Fibroblast of lung (primary cell): ENCODE results near the gene PPP4R4. TPM values are rescaled to one million over a fixed set of nuclear protein-coding genes. Genes with fewer than 3 reads are reported as not detected.
A peak's percentile ranks its signal among the peaks of the same experiment; 100 is the strongest.

Source experiments
- DNase-seq, 2 donors: peaks; one replicate each; pipeline versions ENCODE4 v3.0.0 to v3.0.0-alpha.2; 2010; ENCODE audit warnings: low read depth in 2 of 2
- H2AFZ ChIP-seq: 2 replicates; pipeline ENCODE4 v1.5.1; 2012; ENCODE audit warnings: low read length, control low read depth, inconsistent platforms
- H3K27ac ChIP-seq: 2 replicates; pipeline ENCODE4 v1.5.1; 2011; ENCODE audit warnings: low read length, control low read depth; ENCODE audit not compliant: insufficient read depth
- H3K27me3 ChIP-seq: 2 replicates; pipeline ENCODE4 v1.5.1; 2011; ENCODE audit warnings: mild to moderate bottlenecking, low read length; ENCODE audit not compliant: control insufficient read depth, insufficient read depth
- H3K36me3 ChIP-seq: 2 replicates; pipeline ENCODE4 v1.5.1; 2011; ENCODE audit warnings: low read length; ENCODE audit not compliant: control insufficient read depth, insufficient read depth
- H3K4me1 ChIP-seq: 2 replicates; pipeline ENCODE4 v1.5.1; 2011; ENCODE audit warnings: low read length; ENCODE audit not compliant: control insufficient read depth, insufficient read depth; ENCODE audit errors: extremely low read depth
- H3K4me2 ChIP-seq: 2 replicates; pipeline ENCODE4 v1.5.1; 2011; ENCODE audit warnings: low read length, control low read depth; ENCODE audit not compliant: insufficient read depth; ENCODE audit errors: extremely low read depth
- H3K4me3 ChIP-seq, 4 experiments: fragments of 200-600 bp in 1 of 4; sonication (generic) in 1 of 4; replicated peaks in 1 of 4; 2 replicates each; pipeline ENCODE4 v1.5.1; 2011 to 2016; ENCODE audit warnings: low read length in 4 of 4, low read depth in 3 of 4, mild to moderate bottlenecking in 3 of 4, control low read depth in 2 of 4, inconsistent platforms in 1 of 4, mixed read lengths in 1 of 4; ENCODE audit not compliant: insufficient read depth in 1 of 4; ENCODE audit errors: control extremely low read depth in 1 of 4
- H3K79me2 ChIP-seq: 2 replicates; pipeline ENCODE4 v1.5.1; 2012; ENCODE audit warnings: mild to moderate bottlenecking, low read length, inconsistent platforms; ENCODE audit not compliant: control insufficient read depth, insufficient read depth
- H3K9ac ChIP-seq: 2 replicates; pipeline ENCODE4 v1.5.1; 2011; ENCODE audit warnings: mild to moderate bottlenecking, low read length, control low read depth; ENCODE audit not compliant: insufficient read depth
- H3K9me3 ChIP-seq: 2 replicates; pipeline ENCODE4 v1.5.1; 2012; ENCODE audit warnings: low read depth, low read length; ENCODE audit not compliant: control insufficient read depth, insufficient read depth
- H4K20me1 ChIP-seq: 2 replicates; pipeline ENCODE4 v1.5.1; 2011; ENCODE audit warnings: low read length; ENCODE audit not compliant: control insufficient read depth, insufficient read depth; ENCODE audit errors: extremely low read depth
- EZH2 ChIP-seq: IDR thresholded peaks from 2 replicates; pipeline ENCODE4 v1.5.1; 2012; ENCODE audit warnings: low read length, control low read depth, mild to moderate bottlenecking; ENCODE audit errors: missing control alignments
- polyA plus RNA-seq, 2 donors: library from polyadenylated mRNA; depleted of rRNA in 1 of 2; stranded (reverse) in 1 of 2; unstranded in 1 of 2; fragments of >200 nt; gene quantifications; 2 replicates each; pipeline ENCODE4 v1.2.1, GENCODE V29; 2011 to 2012; ENCODE audit warnings: missing spikeins in 1 of 2
- total RNA-seq: library from RNA; depleted of rRNA; stranded (reverse); fragments of >200 nt; gene quantifications from 2 replicates; pipeline ENCODE4 v1.2.1, GENCODE V29; 2014
- TF ChIP-seq, protein P1 (sequence below), 2 donors: IDR thresholded peaks in 1 of 2; conservative IDR thresholded peaks in 1 of 2; 1 replicate in 1 of 2; 2 replicates in 1 of 2; pipeline ENCODE4 v1.5.1; 2011 to 2012; ENCODE audit warnings: low read length in 2 of 2, control low read depth in 1 of 2, inconsistent platforms in 1 of 2, low read depth in 1 of 2, mild to moderate bottlenecking in 1 of 2

PPP4R4 gene
- total and polyA plus RNA-seq, 2 donors (not counting 1 experiment from before 2014, with no cell fraction given): 0.35 to 0.99 TPM

DNA sequence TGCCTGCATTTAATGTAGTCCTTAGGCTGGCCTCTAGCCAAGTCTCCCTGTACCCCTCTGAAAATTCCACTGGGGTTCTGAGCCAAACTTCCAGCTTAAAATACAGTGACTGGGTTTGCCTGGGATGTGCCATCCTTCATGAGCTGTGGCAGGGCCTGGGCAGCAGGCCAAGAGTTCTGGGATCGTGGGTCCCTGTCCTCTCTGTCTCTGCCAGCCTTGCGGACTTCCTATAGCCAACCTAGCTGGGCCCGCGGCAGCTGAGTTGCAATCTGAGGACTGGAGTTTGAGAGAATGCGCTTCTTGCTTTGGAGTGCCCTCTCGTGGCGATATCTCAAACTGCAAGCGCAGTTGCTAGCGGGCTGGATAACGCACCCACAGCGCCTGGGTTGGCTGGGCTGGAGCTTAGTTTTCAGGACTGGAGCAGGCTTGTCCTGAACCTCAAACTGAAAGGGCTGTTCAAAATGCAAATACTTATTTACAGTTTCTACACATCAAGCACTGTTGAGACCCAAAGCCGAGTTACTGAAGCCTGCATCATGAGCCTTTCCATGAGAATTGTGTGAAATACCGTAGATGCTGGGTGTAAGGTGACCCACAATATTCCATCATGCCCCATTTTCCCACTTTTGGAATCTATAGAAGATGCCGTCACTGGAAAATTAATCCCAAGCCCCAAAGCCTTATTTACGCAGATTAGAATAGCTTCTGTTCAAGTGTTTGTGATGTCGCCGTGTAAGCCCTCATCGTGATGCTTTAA, 37.4 kb upstream of the PPP4R4 start:
- Histone ChIP-seq H3K4me1 (no peaks in the 10 kb centered on the region), H3K79me2 (no peaks in the 10 kb centered on the region), H4K20me1 (no peaks in the 10 kb centered on the region), H3K9me3 (no peaks in the 10 kb centered on the region), H3K36me3 (no peaks in the 10 kb centered on the region), H3K4me2 (peak overlapping the region; percentile 66), H3K9ac (no peak overlapping the region), H3K27me3 (no peaks in the 10 kb centered on the region), H2AFZ (no peak overlapping the region), H3K4me3 (no peak overlapping the region), H3K27ac (no peak overlapping the region)
- DNase-seq: peak; percentile 62 to 82
- TF ChIP-seq, protein P1, sequence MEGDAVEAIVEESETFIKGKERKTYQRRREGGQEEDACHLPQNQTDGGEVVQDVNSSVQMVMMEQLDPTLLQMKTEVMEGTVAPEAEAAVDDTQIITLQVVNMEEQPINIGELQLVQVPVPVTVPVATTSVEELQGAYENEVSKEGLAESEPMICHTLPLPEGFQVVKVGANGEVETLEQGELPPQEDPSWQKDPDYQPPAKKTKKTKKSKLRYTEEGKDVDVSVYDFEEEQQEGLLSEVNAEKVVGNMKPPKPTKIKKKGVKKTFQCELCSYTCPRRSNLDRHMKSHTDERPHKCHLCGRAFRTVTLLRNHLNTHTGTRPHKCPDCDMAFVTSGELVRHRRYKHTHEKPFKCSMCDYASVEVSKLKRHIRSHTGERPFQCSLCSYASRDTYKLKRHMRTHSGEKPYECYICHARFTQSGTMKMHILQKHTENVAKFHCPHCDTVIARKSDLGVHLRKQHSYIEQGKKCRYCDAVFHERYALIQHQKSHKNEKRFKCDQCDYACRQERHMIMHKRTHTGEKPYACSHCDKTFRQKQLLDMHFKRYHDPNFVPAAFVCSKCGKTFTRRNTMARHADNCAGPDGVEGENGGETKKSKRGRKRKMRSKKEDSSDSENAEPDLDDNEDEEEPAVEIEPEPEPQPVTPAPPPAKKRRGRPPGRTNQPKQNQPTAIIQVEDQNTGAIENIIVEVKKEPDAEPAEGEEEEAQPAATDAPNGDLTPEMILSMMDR (conservative IDR thresholded peaks at IDR 0.05 in 1 of 2, IDR thresholded peaks at IDR 0.05 in 1 of 2; ENCODE audit: low read depth in 1 of 2, low read length in 2 of 2): peak; percentile 98 to 99
- TF ChIP-seq EZH2: no peak

DNA sequence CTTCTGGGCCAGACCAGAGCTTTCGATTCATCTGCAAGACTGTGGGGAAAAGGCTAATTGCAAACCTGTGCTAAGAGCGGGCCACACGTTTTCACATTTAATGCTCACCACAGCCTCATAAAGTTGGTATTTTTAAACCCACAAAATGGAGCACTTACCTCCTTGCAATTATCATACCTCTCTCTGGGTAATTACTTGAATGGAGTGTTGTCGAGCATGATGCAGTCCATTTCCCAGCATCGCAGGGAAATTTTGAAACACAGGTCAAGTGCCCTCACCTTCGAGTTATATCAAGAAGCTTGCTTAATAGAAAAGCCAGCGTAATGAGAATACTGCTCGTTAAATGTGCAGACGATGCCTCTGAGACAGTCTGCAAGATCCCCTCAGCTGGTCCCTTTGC, 35.9 kb upstream of the PPP4R4 start:
- no peaks in the 10 kb centered on the region for H3K79me2 ChIP-seq
- H3K36me3 ChIP-seq: no peaks in the 10 kb centered on the region
- no peaks in the 10 kb centered on the region for H3K4me1 ChIP-seq
- H3K4me2 ChIP-seq: no peak overlapping the region
- TF ChIP-seq EZH2: no peak
- TF ChIP-seq, protein P1 (conservative IDR thresholded peaks at IDR 0.05 in 1 of 2, IDR thresholded peaks at IDR 0.05 in 1 of 2; ENCODE audit: low read depth in 1 of 2, low read length in 2 of 2): no peak
- H4K20me1 ChIP-seq: no peaks in the 10 kb centered on the region
- no peak for DNase-seq
- no peaks in the 10 kb centered on the region for H3K27me3 ChIP-seq
- H3K4me3 ChIP-seq: no peak overlapping the region
- no peaks in the 10 kb centered on the region for H3K9me3 ChIP-seq
- no peak overlapping the region for H3K9ac ChIP-seq
- H2AFZ ChIP-seq: no peak overlapping the region
- no peak overlapping the region for H3K27ac ChIP-seq

DNA sequence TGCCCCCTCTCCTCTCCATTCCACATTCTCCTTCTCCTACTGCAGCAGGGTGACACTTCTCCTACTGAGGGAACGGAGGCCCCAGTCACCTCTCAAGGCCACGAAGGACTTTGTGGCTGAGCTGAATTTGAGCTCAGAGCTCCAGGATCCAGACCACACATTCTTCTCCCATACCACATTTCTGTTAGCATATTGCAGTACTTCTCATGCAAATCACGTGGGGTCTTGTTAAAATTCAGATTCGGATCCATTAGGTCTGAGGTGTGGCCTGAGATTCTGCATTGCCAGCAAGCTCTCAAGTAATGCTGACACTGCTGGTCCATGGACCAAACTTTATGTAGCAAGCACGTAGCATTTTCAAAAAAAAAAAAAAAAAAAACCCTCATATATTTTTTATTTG, 35.1 kb upstream of the PPP4R4 start:
- H3K79me2 ChIP-seq: no peaks in the 10 kb centered on the region
- H3K9me3 ChIP-seq: no peaks in the 10 kb centered on the region
- TF ChIP-seq EZH2: no peak
- TF ChIP-seq, protein P1 (conservative IDR thresholded peaks at IDR 0.05 in 1 of 2, IDR thresholded peaks at IDR 0.05 in 1 of 2; ENCODE audit: low read depth in 1 of 2, low read length in 2 of 2): no peak
- no peak overlapping the region for H3K27ac ChIP-seq
- no peak overlapping the region for H2AFZ ChIP-seq
- no peaks in the 10 kb centered on the region for H3K36me3 ChIP-seq
- H3K4me1 ChIP-seq: no peaks in the 10 kb centered on the region
- H4K20me1 ChIP-seq: no peaks in the 10 kb centered on the region
- no peak overlapping the region for H3K9ac ChIP-seq
- no peak overlapping the region for H3K4me3 ChIP-seq
- H3K27me3 ChIP-seq: no peaks in the 10 kb centered on the region
- peak in 1 of 2 donors; percentile 17 for DNase-seq
- H3K4me2 ChIP-seq: no peak overlapping the region
